Omental fat pad (tissue), 4 donors: ENCODE measurements around the gene BABAM2. TPM values are rescaled to one million over a fixed set of nuclear protein-coding genes. Genes with fewer than 3 reads are reported as not detected.

Experiments
- ATAC-seq: fragments of 150-250 bp; one replicate; pipeline ENCODE4 v1.9.1; 2016; ENCODE audit warnings: mild to moderate bottlenecking, moderate library complexity; ENCODE audit not compliant: low FRiP score
- DNase-seq: peaks from one replicate; pipeline ENCODE4 v3.0.0-alpha.2; 2019; ENCODE audit warnings: low spot score
- CTCF ChIP-seq, 3 donors: fragments of 450-650 bp; IDR thresholded peaks; one replicate each; pipeline ENCODE4 v1.5.1; 2016 to 2017; ENCODE audit warnings: antibody characterized with exemption in 3 of 3, mild to moderate bottlenecking in 3 of 3, moderate library complexity in 2 of 3
- total RNA-seq, 4 donors: library from RNA; depleted of rRNA; stranded (reverse); fragments of >200 nt; gene quantifications; one replicate each; pipeline ENCODE4 v1.1.0, GENCODE V29; 2016

The BABAM2 gene
- total RNA-seq, 4 donors from 2014 or later, result 29.2 to 41.0 (median 36.5) TPM

- DNase-seq (no peak), ATAC-seq (no peak)
- TF ChIP-seq CTCF (IDR thresholded peaks at IDR 0.05), result no peak
These were observed 180.7 kb downstream of the BABAM2 start for GRCh38 chr2:28071221-28071620.

GRCh38 chr2:28074137-28074536, 183.6 kb downstream of the BABAM2 start:
- DNase-seq (no peak), ATAC-seq (no peak)
- TF ChIP-seq CTCF (IDR thresholded peaks at IDR 0.05), result no peak

- ATAC-seq (peak; percentile 24), DNase-seq (no peak)
- no peak for TF ChIP-seq CTCF (IDR thresholded peaks at IDR 0.05)
These were observed 190.4 kb downstream of the BABAM2 start for GRCh38 chr2:28080911-28081310.

- TF ChIP-seq CTCF (IDR thresholded peaks at IDR 0.05), result no peak
- ATAC-seq (no peak), DNase-seq (no peak)
These were observed 191.6 kb downstream of the BABAM2 start for GRCh38 chr2:28082131-28082530.

- ATAC-seq (no peak), DNase-seq (no peak)
- no peak for TF ChIP-seq CTCF (IDR thresholded peaks at IDR 0.05)
These were observed 192.9 kb downstream of the BABAM2 start for GRCh38 chr2:28083476-28083875.

- no peak for DNase-seq
- TF ChIP-seq CTCF (IDR thresholded peaks at IDR 0.05), result no peak
- peak; percentile 71 for ATAC-seq
These were observed 194.0 kb downstream of the BABAM2 start for GRCh38 chr2:28084564-28084963.

GRCh38 chr2:28085201-28085600, 194.7 kb downstream of the BABAM2 start:
- no peak for TF ChIP-seq CTCF (IDR thresholded peaks at IDR 0.05)
- DNase-seq (no peak), ATAC-seq (no peak)
